Heart left ventricle (tissue), 16 donors: Measurements from ENCODE around the gene PACS1. TPM values are rescaled to one million over a fixed set of nuclear protein-coding genes. Genes with fewer than 3 reads are reported as not detected.

Experiments
- ATAC-seq, 4 donors: fragments of 200-7000 bp; cut with Tn5 transposase; one replicate each; pipeline ENCODE4 v1.9.1; 2020 to 2022; ENCODE audit warnings: moderate library complexity in 4 of 4, mild to moderate bottlenecking in 3 of 4, moderate number of reproducible peaks in 1 of 4
- DNase-seq, 5 donors: peaks; one replicate each; pipeline ENCODE4 v3.0.0-alpha.2; 2020
- H3K27ac ChIP-seq, 12 donors: fragments of 200-600 bp; sonication (generic) in 4 of 12; one replicate each; pipeline versions ENCODE4 v1.5.0 to v1.8.0; 2016 to 2022; ENCODE audit warnings: mild to moderate bottlenecking in 2 of 12
- H3K27me3 ChIP-seq, 9 donors: fragments of 200-600 bp; sonication (generic) in 2 of 9; one replicate each; pipeline versions ENCODE4 v1.5.1 to v1.8.0; 2016 to 2022; ENCODE audit warnings: mild to moderate bottlenecking in 3 of 9
- H3K36me3 ChIP-seq, 9 donors: fragments of 200-600 bp; sonication (generic) in 2 of 9; one replicate each; pipeline versions ENCODE4 v1.5.0 to v1.8.0; 2018 to 2022; ENCODE audit warnings: mild to moderate bottlenecking in 2 of 9
- H3K4me1 ChIP-seq, 12 donors: fragments of 200-600 bp; sonication (generic) in 4 of 12; one replicate each; pipeline versions ENCODE4 v1.5.0 to v1.8.0; 2016 to 2022; ENCODE audit warnings: mild to moderate bottlenecking in 3 of 12
- H3K4me3 ChIP-seq, 12 donors: fragments of 200-600 bp; sonication (generic) in 4 of 12; one replicate each; pipeline versions ENCODE4 v1.5.0 to v1.8.0; 2017 to 2022; ENCODE audit warnings: mild to moderate bottlenecking in 9 of 12, moderate library complexity in 4 of 12
- H3K9me3 ChIP-seq, 12 donors: fragments of 200-600 bp; sonication (generic) in 4 of 12; one replicate each; pipeline versions ENCODE4 v1.5.0 to v1.8.0; 2016 to 2022; ENCODE audit warnings: mild to moderate bottlenecking in 1 of 12
- CTCF ChIP-seq, 12 donors: fragments of 200-600 bp; sonication (generic) in 4 of 12; IDR thresholded peaks; one replicate each; pipeline versions ENCODE4 v1.5.0 to v1.8.0; 2018 to 2022; ENCODE audit warnings: antibody characterized with exemption in 12 of 12, mild to moderate bottlenecking in 5 of 12
- POLR2A ChIP-seq, 2 donors: fragments of 450-650 bp; IDR thresholded peaks; one replicate each; pipeline ENCODE4 v1.6.1; 2017; ENCODE audit warnings: antibody characterized with exemption in 2 of 2, mild to moderate bottlenecking in 2 of 2, moderate library complexity in 2 of 2
- WGBS, 4 donors: extraction: QIAGEN DNeasy Blood & Tissue Kit in 2 of 4; methylation state at CpG; one replicate each; pipeline versions ENCODE4 v1.1.5 to v1.1.7; 2013 to 2018; 5-methylcytosine and 5-hydroxymethylcytosine counted together
- intact Hi-C, 10 donors: fragments of 100-400 bp; cut with DNase I; formaldehyde crosslinking; loops; one replicate each; pipeline versions ENCODE4 v1.11.1 to v1.14.2; 2022
- polyA plus RNA-seq, 2 donors: library from polyadenylated mRNA; stranded (reverse); fragments of 200-250 nt; gene quantifications; one replicate each; pipeline ENCODE4 v1.2.3, GENCODE V29; 2013
- total RNA-seq, 9 donors: library from RNA; depleted of rRNA in 2 of 9; stranded (reverse); fragments of >200 nt in 2 of 9; fragmentation: NEBNext Ultra II Directional in 3 of 9; extraction: Animal tissue kit (Norgen Biotek cat#: 25700) in 3 of 9; gene quantifications; one replicate each; pipeline versions ENCODE4 v1.1.0 to v1.2.4, GENCODE V29; 2016 to 2023
- donor health status: ischemic (EF 13 %, LVEDD 7.1; RV severe dilation, severe dysfunction).
- donor health status: healthy with polysubstance abuse.
- donor health status: DM: no; HTN: yes; CAD: no.
- donor health status: DM: no; HTN: no; CAD: no.
- donor health status: ischemic (EF 25% LVEDD 6.9; RV normal size, moderate dysfunction).
- donor health status: ischemic (EF 25% LVEDD 5.7; RV mildly dilated, moderate dysfunction).
- donor health status: healthy.
- donor health status: DM: yes; HTN: yes; CAD: no.
- donor health status: ischemic (EF 35%, LVEDD 5.7; RV mildly dilated, moderate dysfunction).
- donor health status: nonischemic (EF 11% LVEDD 7.7; RV severe dilation, severe dysfunction).
- donor health status: DM: yes; HTN: yes; CAD: no.
- donor health status: PGD.
- donor health status: ischemic (EF 29% LVEDD 5.4; RV normal size, mild dysfunction).
- donor health status: nonischemic (EF 23%, LVEDD 6.1; RV moderate dilation, normal function).

Gene PACS1
- total and polyA plus RNA-seq, 11 donors, result 30.6 to 151 (median 89.8) TPM

GRCh38 chr11:66267379-66268243, 197.5 kb downstream of the PACS1 start:
- H3K36me3 ChIP-seq, result peaks cover 0 to 48% (median 31%) of the 10 kb centered on the region in 9 donors
- 0 to 1% (median 1%) methylated on average over 28 to 61 of the region's 61 CpGs for WGBS, 4 donors
- H3K27ac ChIP-seq, result peak overlapping the region; percentile 89 to 99 (median 97)
- H3K4me3 ChIP-seq, result peak overlapping the region; percentile 40 to 99 (median 90)
- peaks cover 4 to 34% (median 27%) of the 10 kb centered on the region in 12 donors for H3K4me1 ChIP-seq
- peak; percentile 75 to 85 (median 84) for ATAC-seq
- no peaks in the 10 kb centered on the region for H3K9me3 ChIP-seq
- DNase-seq, result peak; percentile 92 to 95 (median 93)
- TF ChIP-seq CTCF (IDR thresholded peaks at IDR 0.05) (peak in 6 of 12 donors; percentile 13 to 29 (median 20)), POLR2A (IDR thresholded peaks at IDR 0.05) (peak; percentile 17 to 60)
- H3K27me3 ChIP-seq, result no peaks in the 10 kb centered on the region
- intact Hi-C loops, result loop anchor here in 1 of 10 donors (10.0 kb wide), 1 partner anchor 413 kb away; the partner anchor contains the start of gene CFL1

- intact Hi-C loops, result loop anchor here in 1 of 10 donors (10.0 kb wide), 1 partner anchor 414 kb away; the partner anchor contains the start of gene CFL1
- 0% methylated on average over 10 to 64 of the region's 64 CpGs for WGBS, 4 donors
- ATAC-seq, result peak; percentile 89 to 93 (median 90)
- peak within 1 kb of the TSS; percentile 89 to 99 (median 97) for H3K27ac ChIP-seq
- TF ChIP-seq POLR2A (IDR thresholded peaks at IDR 0.05) (peak; percentile 6 to 86), CTCF (IDR thresholded peaks at IDR 0.05) (no peak)
- peak; percentile 100 for DNase-seq
- peaks cover 4 to 34% (median 27%) of the 10 kb centered on the region in 12 donors for H3K4me1 ChIP-seq
- peak within 1 kb of the TSS; percentile 61 to 99 (median 92) for H3K4me3 ChIP-seq
- H3K36me3 ChIP-seq, result peaks cover 2 to 48% (median 31%) of the 10 kb centered on the region in 9 donors
- no peaks in the 10 kb centered on the region for H3K27me3 ChIP-seq
- no peaks in the 10 kb centered on the region for H3K9me3 ChIP-seq
Observed at GRCh38 chr11:66268244-66268951, 198.3 kb downstream of the PACS1 start, which contains the start of gene RAB1B. Gene RAB1B (plus strand): TSS chr11:66268639. CDS start chr11:66268680, 41 bp downstream.

- WGBS, 4 donors, result 3% methylated on average over 30 to 32 of the region's 32 CpGs
- TF ChIP-seq CTCF (IDR thresholded peaks at IDR 0.05) (peak in 2 of 12 donors; percentile 16), POLR2A (IDR thresholded peaks at IDR 0.05) (no peak)
- H3K36me3 ChIP-seq, result peaks cover 4 to 48% (median 35%) of the 10 kb centered on the region in 9 donors
- peaks cover 4 to 35% (median 27%) of the 10 kb centered on the region in 12 donors for H3K4me1 ChIP-seq
- ATAC-seq (no peak), DNase-seq (no peak)
- intact Hi-C loops, result loop anchor here in 1 of 10 donors (10.0 kb wide), 1 partner anchor 414 kb away; the partner anchor contains the start of gene CFL1
- no peaks in the 10 kb centered on the region for H3K9me3 ChIP-seq
- H3K4me3 ChIP-seq, result peak overlapping the region; percentile 61 to 99 (median 92)
- H3K27me3 ChIP-seq, result no peaks in the 10 kb centered on the region
- peak overlapping the region; percentile 89 to 99 (median 97) for H3K27ac ChIP-seq
Observed at GRCh38 chr11:66268952-66269905, 199.2 kb downstream of the PACS1 start.
